Diencephalon (tissue), 1 donor: ENCODE data around the gene CCDC90B. TPM values are rescaled to one million over a fixed set of nuclear protein-coding genes. Genes with fewer than 3 reads are reported as not detected.

Experiments used
- small RNA-seq: library from RNA; depleted of rRNA; stranded (forward); fragments of <200 nt; gene quantifications from one replicate; pipeline ENCODE3, GENCODE V24; 2014
- total RNA-seq: library from RNA; depleted of rRNA; stranded (reverse); fragments of >200 nt; gene quantifications from one replicate; pipeline ENCODE4 v1.2.3, GENCODE V29; 2014

The CCDC90B gene
- 172 TPM for total RNA-seq

DNA sequence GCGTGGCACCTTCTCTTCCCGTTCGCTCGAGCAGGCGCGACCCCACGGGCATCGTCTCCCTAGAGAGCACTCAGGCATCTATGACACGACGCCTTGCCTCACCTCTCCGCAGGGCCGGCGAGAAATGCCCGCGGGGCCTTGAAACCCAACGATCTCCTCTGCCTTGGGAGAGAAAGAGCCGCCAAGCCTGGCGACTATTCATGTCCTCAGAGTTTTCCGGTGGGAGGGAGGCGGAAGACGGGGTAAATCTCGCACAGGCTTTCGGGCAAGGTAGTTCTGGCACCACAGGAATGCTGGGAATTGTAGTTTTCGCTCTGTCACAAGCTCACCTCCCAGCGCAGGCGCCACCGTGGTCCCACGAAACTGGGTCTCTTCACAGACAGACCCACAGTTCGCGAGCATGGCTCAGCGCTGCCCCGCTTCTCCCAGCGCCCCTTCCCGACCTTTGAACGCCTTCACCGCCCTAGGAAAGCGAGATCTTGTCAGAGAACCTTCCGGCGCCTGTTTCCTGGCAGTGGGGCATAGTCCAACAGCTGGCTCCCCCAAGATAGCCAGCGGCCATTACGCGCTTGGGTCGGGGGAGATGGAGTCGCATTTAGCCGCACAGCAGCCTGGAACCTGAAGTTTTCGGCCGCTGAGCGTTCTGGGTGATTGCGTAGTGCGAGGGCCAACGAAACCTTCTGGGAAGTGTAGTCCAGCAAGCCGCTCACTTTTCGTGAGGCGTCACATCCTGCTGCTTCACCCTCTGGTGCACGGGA is at the start of gene CCDC90B:
TSS of gene CCDC90B (minus strand) at position 597 of the 758 bp plus-strand sequence. CDS start at position 202, 395 bp downstream.

Small RNA genes within 50 kb of the gene (small RNA-seq; reads per million reads assigned to genes)
- gene AP000873.5 = not detected

Other genes starting within 250 kb of the CCDC90B start
- 74.7 TPM for gene RAB30, start 214.5 kb downstream of the CCDC90B start, total RNA-seq
- gene PCF11, start 129.2 kb downstream of the CCDC90B start, total RNA-seq = 68.7 TPM
- gene ANKRD42, start 92.7 kb downstream of the CCDC90B start, total RNA-seq = 16.1 TPM